A549 (cell line): ENCODE results near the gene SLC29A2. TPM values are rescaled to one million over a fixed set of nuclear protein-coding genes. Genes with fewer than 3 reads are reported as not detected.
"Not testable (repeated sequence)": the region's sequence is repeated elsewhere in the genome, so short reads cannot be mapped to it uniquely, and the experiment has no call there.

Source experiments
- ATAC-seq, 2 experiments: fragments of 200-7000 bp in 1 of 2; fragments of >200 bp in 1 of 2; cut with Nextera tagmentation in 1 of 2; cut with Tn5 transposase in 1 of 2; 3 replicates each; pipeline versions ENCODE4 v1.8.0 to v1.9.1; 2018 to 2020; ENCODE audit warnings: mild to moderate bottlenecking in 1 of 2, moderate library complexity in 1 of 2
- CTCF ChIA-PET: fragments of 300-600 bp; sonication (Branson Sonifier 250); formaldehyde crosslinking; extraction: SDS; loops from one replicate; lab custom pipeline; 2021; ENCODE audit warnings: antibody characterized with exemption, inconsistent platforms; lab: Yijun Ruan, JAX
- POLR2A ChIA-PET: fragments of 350-600 bp; formaldehyde crosslinking; extraction: SDS; loops from one replicate; lab custom pipeline; 2021; ENCODE audit warnings: antibody characterized with exemption, inconsistent platforms; lab: Yijun Ruan, JAX
- DNase-seq, 2 experiments: peaks; one replicate each; pipeline versions ENCODE4 v3.0.0 to v3.0.0-alpha.2; 2011 to 2016; ENCODE audit warnings: low read depth in 1 of 2, low spot score in 1 of 2
- FAIRE-seq: peaks from 2 replicates; lab custom pipeline; 2011; peaks lifted over from hg19 to GRCh38; lab: Jason Lieb, UNC
- H3K27ac ChIP-seq, 2 experiments: fragments of >200 bp; sonication (Bioruptor Twin); formaldehyde crosslinking; 3 replicates each; pipeline ENCODE4 v1.5.1; 2016 to 2017
- H3K4me1 ChIP-seq: fragments of >200 bp; sonication (Bioruptor Twin); formaldehyde crosslinking; 3 replicates; pipeline ENCODE4 v1.6.1; 2016
- H3K4me2 ChIP-seq: fragments of >200 bp; sonication (Bioruptor Twin); formaldehyde crosslinking; 3 replicates; pipeline ENCODE4 v1.6.1; 2016
- H3K4me3 ChIP-seq: fragments of >200 bp; sonication (Bioruptor Twin); formaldehyde crosslinking; 3 replicates; pipeline ENCODE4 v1.5.1; 2016
- H3K9me3 ChIP-seq: fragments of >200 bp; sonication (Bioruptor Twin); formaldehyde crosslinking; 3 replicates; pipeline ENCODE4 v1.6.1; 2016
- CHD4 ChIP-seq: fragments of 200-600 bp; sonication (generic); IDR thresholded peaks from 2 replicates; pipeline ENCODE4 v1.6.1; 2016; ENCODE audit warnings: antibody characterized with exemption, mild to moderate bottlenecking, borderline replicate concordance
- EHF ChIP-seq: fragments of 250-450 bp; sonication (Bioruptor Pico); IDR thresholded peaks from 2 replicates; pipeline ENCODE4 v1.5.0; 2020; ENCODE audit warnings: mild to moderate bottlenecking
- EHMT2 ChIP-seq: fragments of 200-600 bp; sonication (generic); IDR thresholded peaks from 2 replicates; pipeline ENCODE4 v1.6.1; 2016; ENCODE audit warnings: antibody characterized with exemption, low read depth, mild to moderate bottlenecking, moderate library complexity
- FOSL2 ChIP-seq, 2 experiments: fragments of 450-650 bp in 1 of 2; fragments of >200 bp in 1 of 2; sonication (Bioruptor Twin) in 1 of 2; formaldehyde crosslinking; IDR thresholded peaks; 2 replicates each; pipeline versions ENCODE4 v1.5.0 to v1.6.1; 2016 to 2020; ENCODE audit warnings: mild to moderate bottlenecking in 1 of 2, moderate library complexity in 1 of 2
- FOXS1 ChIP-seq: fragments of 250-450 bp; sonication (Bioruptor Pico); IDR thresholded peaks from 2 replicates; pipeline ENCODE4 v1.5.0; 2020; ENCODE audit warnings: mild to moderate bottlenecking, moderate library complexity
- MAFK ChIP-seq: fragments of 450-650 bp; IDR thresholded peaks from 2 replicates; pipeline ENCODE4 v1.6.1; 2014; ENCODE audit not compliant: partially characterized antibody
- MYC ChIP-seq: IDR thresholded peaks from 2 replicates; pipeline ENCODE4 v1.6.1; 2012; ENCODE audit warnings: mild to moderate bottlenecking, inconsistent platforms, low read length, improper control_type of control experiment, borderline replicate concordance
- NR3C1 ChIP-seq: fragments of >200 bp; sonication (Bioruptor Twin); formaldehyde crosslinking; IDR thresholded peaks from 3 replicates; pipeline ENCODE4 v1.6.1; 2017
- RCOR1 ChIP-seq: fragments of 150-350 bp; IDR thresholded peaks from 2 replicates; pipeline ENCODE4 v1.6.1; 2014; ENCODE audit warnings: antibody characterized with exemption, low read length, low read depth
- RNF2 ChIP-seq: fragments of 200-600 bp; sonication (generic); IDR thresholded peaks from 2 replicates; pipeline ENCODE4 v1.6.1; 2016; ENCODE audit warnings: low read depth, mild to moderate bottlenecking, antibody characterized with exemption, moderate library complexity, borderline replicate concordance
- SMC3 ChIP-seq: fragments of >200 bp; sonication (Bioruptor Twin); formaldehyde crosslinking; IDR thresholded peaks from 3 replicates; pipeline ENCODE4 v1.6.1; 2018; ENCODE audit warnings: inconsistent platforms
- SREBF2 ChIP-seq: fragments of 450-650 bp; IDR thresholded peaks from 2 replicates; pipeline ENCODE4 v1.6.1; 2014; ENCODE audit warnings: mild to moderate bottlenecking, moderate library complexity
- ZNF302 ChIP-seq: fragments of 250-450 bp; sonication (Bioruptor Pico); IDR thresholded peaks from 2 replicates; pipeline ENCODE4 v1.9.0; 2021; ENCODE audit warnings: inconsistent platforms, mild to moderate bottlenecking, moderate library complexity
- WGBS: methylation state at CpG from one replicate; pipeline ENCODE4 v1.1.6; 2017; ENCODE audit errors: missing lambda C conversion rate; 5-methylcytosine and 5-hydroxymethylcytosine counted together
- polyA plus RNA-seq, 4 experiments: library from polyadenylated mRNA; depleted of rRNA in 3 of 4; stranded (reverse); fragments of >200 nt; fragmentation: RNase III in 1 of 4; extraction: RNeasy Plus Mini Kit Qiagen cat#74134 plus additional on column Dnase treatment in 1 of 4; gene quantifications; 2 replicates in 3 of 4; 3 replicates in 1 of 4; pipeline ENCODE4 v1.2.3, GENCODE V29; 2011 to 2017
- TF ChIP-seq, protein P1 (sequence below): fragments of >200 bp; sonication (Bioruptor Twin); formaldehyde crosslinking; IDR thresholded peaks from 3 replicates; pipeline ENCODE4 v1.5.1; 2016

The SLC29A2 gene
- polyA plus RNA-seq, 2 of the 4 experiments (the other 2 are of a cell fraction): 2.6 to 7.6 TPM

DNA sequence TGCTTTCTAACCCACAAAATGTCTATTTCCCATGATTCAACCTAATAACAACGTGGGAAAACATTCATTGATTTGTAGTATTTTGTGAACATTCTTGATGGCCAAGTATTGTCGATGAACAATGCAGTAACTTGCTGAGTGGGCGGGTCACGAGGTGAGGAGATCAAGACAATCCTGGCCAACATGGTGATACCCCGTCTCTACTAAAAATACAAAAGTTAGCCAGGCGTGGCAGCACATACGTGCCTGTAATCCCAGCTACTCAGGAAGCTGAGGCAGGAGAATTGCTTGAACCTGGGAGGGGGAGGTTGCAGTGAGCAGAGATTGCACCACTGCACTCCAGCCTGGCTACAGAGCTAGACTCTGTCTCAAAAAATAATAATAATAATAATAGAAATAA, 8.7 kb upstream of the SLC29A2 start:
- not testable (repeated sequence) for FAIRE-seq, H3K27ac ChIP-seq, H3K4me3 ChIP-seq, H3K9me3 ChIP-seq, H3K4me1 ChIP-seq
- POLR2A ChIA-PET: interaction anchor here (0.6 kb wide), 1 partner anchor 100 kb away, joined by 4 read pairs; the partner anchor contains the start of gene DPP3
- H3K4me2 ChIP-seq: peak overlapping the region; percentile 31
- 4% methylated on average over 7 of the region's 7 CpGs for WGBS
- peak; percentile 56 for TF ChIP-seq MAFK
- TF ChIP-seq, protein P1, sequence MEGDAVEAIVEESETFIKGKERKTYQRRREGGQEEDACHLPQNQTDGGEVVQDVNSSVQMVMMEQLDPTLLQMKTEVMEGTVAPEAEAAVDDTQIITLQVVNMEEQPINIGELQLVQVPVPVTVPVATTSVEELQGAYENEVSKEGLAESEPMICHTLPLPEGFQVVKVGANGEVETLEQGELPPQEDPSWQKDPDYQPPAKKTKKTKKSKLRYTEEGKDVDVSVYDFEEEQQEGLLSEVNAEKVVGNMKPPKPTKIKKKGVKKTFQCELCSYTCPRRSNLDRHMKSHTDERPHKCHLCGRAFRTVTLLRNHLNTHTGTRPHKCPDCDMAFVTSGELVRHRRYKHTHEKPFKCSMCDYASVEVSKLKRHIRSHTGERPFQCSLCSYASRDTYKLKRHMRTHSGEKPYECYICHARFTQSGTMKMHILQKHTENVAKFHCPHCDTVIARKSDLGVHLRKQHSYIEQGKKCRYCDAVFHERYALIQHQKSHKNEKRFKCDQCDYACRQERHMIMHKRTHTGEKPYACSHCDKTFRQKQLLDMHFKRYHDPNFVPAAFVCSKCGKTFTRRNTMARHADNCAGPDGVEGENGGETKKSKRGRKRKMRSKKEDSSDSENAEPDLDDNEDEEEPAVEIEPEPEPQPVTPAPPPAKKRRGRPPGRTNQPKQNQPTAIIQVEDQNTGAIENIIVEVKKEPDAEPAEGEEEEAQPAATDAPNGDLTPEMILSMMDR: 0 out of 3 replicates have a peak, but pooled peaks have one; percentile 11
- DNase-seq (peak in 1 of 2 experiments; percentile 41), ATAC-seq (peak in 1 of 2 experiments; percentile 79; a peak in 3 of 6 replicates)
- CTCF ChIA-PET: interaction anchor here (0.7 to 57.7 kb wide), 5 partner anchors 9 to 68 kb away, joined by 3 to 1614 read pairs (median 4); partner anchors contain the start of genes MRPL11 and NPAS4

DNA sequence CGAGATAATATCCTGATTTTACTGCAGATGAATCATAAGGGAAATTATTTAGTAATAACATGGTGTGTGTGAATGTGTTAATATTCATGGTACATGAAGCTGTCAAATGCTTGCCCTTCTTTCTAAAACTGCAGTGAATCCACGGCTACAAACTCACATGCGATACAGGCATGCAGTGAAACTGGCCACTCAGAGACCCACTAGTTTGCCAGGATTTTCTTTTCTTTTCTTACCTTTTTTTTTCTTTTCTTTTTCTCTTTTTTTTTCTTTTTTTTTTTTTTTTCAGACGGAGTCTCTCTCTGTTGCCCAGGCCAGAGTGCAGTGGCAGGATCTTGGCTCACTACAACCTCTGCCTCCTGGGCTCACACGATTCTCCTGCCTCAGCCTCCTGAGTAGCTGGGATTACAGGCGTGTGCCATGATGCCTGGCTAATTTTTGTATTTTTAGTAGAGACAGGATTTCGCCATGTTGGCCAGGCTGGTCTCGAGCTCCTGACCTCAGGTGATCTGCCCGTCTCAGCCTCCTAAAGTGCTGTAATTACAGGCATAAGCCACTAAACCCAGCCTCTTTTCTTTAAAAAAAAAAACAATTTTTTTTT, 2.2 kb upstream of the SLC29A2 start:
- CTCF ChIA-PET: interaction anchor here (0.6 to 57.7 kb wide), 5 partner anchors 10 to 1256 kb away, joined by 3 to 1614 read pairs (median 5); partner anchors contain the start of genes MRPL11, NPAS4 and NUDT8
- H3K4me2 ChIP-seq, ATAC-seq, H3K4me3 ChIP-seq, DNase-seq, FAIRE-seq, POLR2A ChIA-PET, H3K9me3 ChIP-seq: not testable (repeated sequence)
- H3K4me1 ChIP-seq: peaks cover 17% of the 10 kb centered on the region; the same call in 1 of the 3 replicates
- 70% methylated on average over 9 of the region's 9 CpGs for WGBS
- H3K27ac ChIP-seq: peak overlapping the region in 1 of 2 experiments; percentile 13; a peak in 1 of 6 replicates

DNA sequence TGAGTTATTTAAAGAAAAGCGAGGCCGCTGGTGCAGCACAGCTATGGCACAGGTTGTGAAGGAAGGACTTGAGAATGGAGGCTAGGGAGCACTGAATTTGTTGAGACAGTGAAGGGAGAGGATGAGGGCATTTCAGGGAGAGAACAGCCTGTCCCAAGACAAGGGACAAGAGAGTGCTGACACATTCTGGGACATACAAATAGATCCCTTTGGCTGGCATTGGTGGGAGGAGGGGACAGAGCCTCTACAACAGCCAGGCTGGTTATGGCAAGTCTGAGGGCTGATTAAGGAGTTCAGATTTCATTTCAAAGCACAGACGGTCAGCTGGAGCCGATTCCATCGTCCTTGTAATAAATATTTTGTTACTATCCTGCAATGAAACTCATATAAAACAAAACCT, 1.7 kb upstream of the SLC29A2 start:
- H3K4me1 ChIP-seq: peaks cover 17% of the 10 kb centered on the region; the same call in 1 of the 3 replicates
- ChIA-PET POLR2A (no interaction called here), CTCF (interaction anchor here (0.6 to 1.4 kb wide), 3 partner anchors 11 to 1256 kb away, joined by 3 to 9 read pairs (median 3); partner anchors contain the start of gene NUDT8)
- ATAC-seq: no peak
- peak overlapping the region in 1 of 2 experiments; percentile 84; a peak in 1 of 6 replicates for H3K27ac ChIP-seq
- 77% methylated on average over 5 of the region's 5 CpGs for WGBS
- no peak overlapping the region for H3K4me3 ChIP-seq
- peak overlapping the region; percentile 91; the same call in 1 of the 3 replicates for H3K4me2 ChIP-seq
- TF ChIP-seq MYC (no peak), EHMT2 (no peak), EHF (CRISPR knock-in tag) (no peak), ZNF302 (CRISPR knock-in tag) (no peak), MAFK (no peak), FOSL2 (IDR thresholded peaks at IDR 0.05) (no peak), FOSL2 (CRISPR knock-in tag; IDR thresholded peaks at IDR 0.05) (no peak)
- TF ChIP-seq, all 56 proteins: peak for 0
- no peak for FAIRE-seq
- H3K9me3 ChIP-seq: no peaks in the 10 kb centered on the region
- DNase-seq: no peak

DNA sequence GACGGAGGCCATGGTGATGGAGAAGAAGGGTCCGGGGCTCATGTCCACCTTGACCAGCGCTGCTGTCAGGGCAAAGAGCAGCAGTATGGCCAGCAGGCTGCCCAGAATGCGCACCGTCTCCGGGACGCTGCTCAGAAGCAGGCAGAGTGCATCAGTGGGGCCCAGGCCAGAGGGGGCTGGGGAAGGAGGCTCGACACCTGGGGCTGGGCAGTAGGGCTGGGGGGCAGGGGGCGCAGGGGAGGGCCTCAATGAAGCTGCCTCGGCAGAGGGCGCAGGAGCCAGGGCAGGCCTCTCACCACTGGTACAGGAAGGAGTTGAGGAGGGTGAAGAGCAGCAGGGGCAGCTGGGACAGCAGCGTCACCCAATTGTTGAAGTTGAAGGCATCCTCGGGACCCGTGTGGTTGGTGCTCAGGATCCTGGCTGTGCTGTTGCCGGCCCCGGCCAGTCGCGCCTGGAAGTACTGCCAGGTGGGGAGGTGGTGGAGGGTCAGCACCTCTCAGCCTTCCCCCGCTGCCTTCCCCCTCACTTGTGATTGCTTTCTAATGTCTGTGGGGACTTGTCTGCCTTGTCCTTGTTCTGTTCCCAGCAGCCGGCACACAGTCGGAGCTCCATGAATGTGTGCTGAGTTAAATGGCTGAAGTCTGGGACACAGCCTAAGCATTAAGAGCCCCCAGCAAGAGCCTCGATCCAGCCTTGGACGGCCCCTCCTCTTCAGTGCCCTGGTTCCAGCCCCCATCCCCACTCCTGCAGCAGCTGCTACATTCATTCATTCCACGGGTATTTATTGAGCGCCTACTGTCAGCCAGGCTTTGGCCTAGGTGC, 2.3 kb downstream of the SLC29A2 start:
- FAIRE-seq (no peak), ATAC-seq (no peak), DNase-seq (no peak)
- 94% methylated on average over 22 of the region's 25 CpGs for WGBS
- TF ChIP-seq RCOR1 (no peak), NR3C1 (no peak), SREBF2 (no peak), RNF2 (no peak), CHD4 (no peak), FOXS1 (CRISPR knock-in tag) (no peak), SMC3 (no peak)
- Histone ChIP-seq H3K27ac (no peak overlapping the region), H3K9me3 (no peaks in the 10 kb centered on the region), H3K4me3 (no peak overlapping the region), H3K4me1 (peaks cover 17% of the 10 kb centered on the region; the same call in 1 of the 3 replicates), H3K4me2 (no peak overlapping the region)
- ChIA-PET CTCF (interaction anchor here (1.1 to 5.4 kb wide), 4 partner anchors 16 to 49 kb away, joined by 3 to 31 read pairs (median 14); no protein-coding TSS in a partner anchor), POLR2A (no interaction called here)
